Measurements from ENCODE around the gene PLA2G2F.
"Not testable (repeated sequence)": the region's sequence is repeated elsewhere in the genome, so short reads cannot be mapped to it uniquely, and the experiment has no call there.

PLA2G2F gene

GRCh38 chr1:20115479-20115878, 23.6 kb upstream of the PLA2G2F start:
- DNase-seq: no peak

- no peak for DNase-seq
Observed at GRCh38 chr1:20115916-20116315, 23.2 kb upstream of the PLA2G2F start.

- peak; percentile 43 for DNase-seq
Observed at GRCh38 chr1:20117236-20117635, 21.9 kb upstream of the PLA2G2F start.

GRCh38 chr1:20119347-20119746, 19.8 kb upstream of the PLA2G2F start, which contains the start of gene PLA2G2D:
Gene PLA2G2D (minus strand): TSS chr1:20119536. CDS start chr1:20119498, 38 bp downstream.
- no peak for DNase-seq

- no peak for DNase-seq
Observed at GRCh38 chr1:20120796-20121195, 18.3 kb upstream of the PLA2G2F start.

- no peak for DNase-seq
Observed at GRCh38 chr1:20123722-20124455, 15.2 kb upstream of the PLA2G2F start.

- no peak for DNase-seq
Observed at GRCh38 chr1:20124456-20125057, 14.6 kb upstream of the PLA2G2F start.

GRCh38 chr1:20125100-20125499, 14.0 kb upstream of the PLA2G2F start:
- DNase-seq: no peak

GRCh38 chr1:20126041-20126805, 12.9 kb upstream of the PLA2G2F start:
- DNase-seq: no peak

GRCh38 chr1:20126806-20127440, 12.2 kb upstream of the PLA2G2F start:
- no peak for DNase-seq

GRCh38 chr1:20130518-20130917, 8.6 kb upstream of the PLA2G2F start:
- not testable (repeated sequence) for DNase-seq

GRCh38 chr1:20134995-20135394, 4.1 kb upstream of the PLA2G2F start:
- DNase-seq: no peak

- no peak for DNase-seq
Observed at GRCh38 chr1:20136249-20136648, 2.9 kb upstream of the PLA2G2F start.

GRCh38 chr1:20137055-20137454, 2.1 kb upstream of the PLA2G2F start:
- no peak for DNase-seq

GRCh38 chr1:20137604-20138003, 1.5 kb upstream of the PLA2G2F start:
- DNase-seq: no peak

- no peak for DNase-seq
Observed at GRCh38 chr1:20138346-20138745, 777 bp upstream of the PLA2G2F start.

GRCh38 chr1:20139776-20140612, 871 bp downstream of the PLA2G2F start:
- DNase-seq: no peak

- DNase-seq: no peak
Observed at GRCh38 chr1:20141001-20141400, 1.9 kb downstream of the PLA2G2F start.

GRCh38 chr1:20141466-20141865, 2.3 kb downstream of the PLA2G2F start:
- DNase-seq: no peak

GRCh38 chr1:20142001-20142710, 3.0 kb downstream of the PLA2G2F start:
- DNase-seq: no peak

GRCh38 chr1:20143318-20143717, 4.2 kb downstream of the PLA2G2F start:
- no peak for DNase-seq

Data from NCI-H2171 treated with DMSO at 0.1 percent for 48 hours (cell line).